ENCODE measurements around the gene TBC1D1.

TBC1D1 gene

DNA sequence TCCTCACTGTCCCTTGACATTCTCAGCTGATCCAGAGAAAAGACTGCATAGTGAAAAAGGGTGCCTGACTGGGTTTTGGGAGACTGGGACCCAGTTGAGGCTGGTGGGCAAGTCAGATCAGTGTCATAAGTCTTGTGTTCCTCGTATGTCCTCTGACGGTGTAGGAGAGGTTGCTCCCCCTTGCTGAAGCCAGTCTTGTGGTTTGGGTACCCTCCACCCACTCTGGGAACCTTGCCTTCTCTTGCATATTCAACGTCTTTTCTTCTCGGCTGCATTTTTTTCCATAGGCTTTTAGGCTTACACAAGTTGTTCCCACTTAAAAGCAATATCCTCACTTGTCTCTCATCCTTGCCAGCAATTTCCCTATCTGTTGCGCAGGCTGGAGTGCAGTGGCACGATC lies 281.2 kb downstream of the TBC1D1 start:
- Histone ChIP-seq H3K27me3 (replicated peaks; ENCODE audit: control insufficient read depth, insufficient read depth, low read length) (no peaks in the 10 kb centered on the region), H3K4me3 (replicated peaks; ENCODE audit: low read depth, low read length) (no peak overlapping the region), H3K36me3 (ENCODE audit: control insufficient read depth, insufficient read depth, low read length) (no peaks in the 10 kb centered on the region)
- TF ChIP-seq, protein P1, sequence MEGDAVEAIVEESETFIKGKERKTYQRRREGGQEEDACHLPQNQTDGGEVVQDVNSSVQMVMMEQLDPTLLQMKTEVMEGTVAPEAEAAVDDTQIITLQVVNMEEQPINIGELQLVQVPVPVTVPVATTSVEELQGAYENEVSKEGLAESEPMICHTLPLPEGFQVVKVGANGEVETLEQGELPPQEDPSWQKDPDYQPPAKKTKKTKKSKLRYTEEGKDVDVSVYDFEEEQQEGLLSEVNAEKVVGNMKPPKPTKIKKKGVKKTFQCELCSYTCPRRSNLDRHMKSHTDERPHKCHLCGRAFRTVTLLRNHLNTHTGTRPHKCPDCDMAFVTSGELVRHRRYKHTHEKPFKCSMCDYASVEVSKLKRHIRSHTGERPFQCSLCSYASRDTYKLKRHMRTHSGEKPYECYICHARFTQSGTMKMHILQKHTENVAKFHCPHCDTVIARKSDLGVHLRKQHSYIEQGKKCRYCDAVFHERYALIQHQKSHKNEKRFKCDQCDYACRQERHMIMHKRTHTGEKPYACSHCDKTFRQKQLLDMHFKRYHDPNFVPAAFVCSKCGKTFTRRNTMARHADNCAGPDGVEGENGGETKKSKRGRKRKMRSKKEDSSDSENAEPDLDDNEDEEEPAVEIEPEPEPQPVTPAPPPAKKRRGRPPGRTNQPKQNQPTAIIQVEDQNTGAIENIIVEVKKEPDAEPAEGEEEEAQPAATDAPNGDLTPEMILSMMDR (IDR thresholded peaks at IDR 0.05; ENCODE audit: insufficient read depth, low read length, poor library complexity, severe bottlenecking) = no peak
- no peak for DNase-seq (ENCODE audit: extremely low read depth, insufficient read length)

- TF ChIP-seq, protein P1 (IDR thresholded peaks at IDR 0.05; ENCODE audit: insufficient read depth, low read length, poor library complexity, severe bottlenecking) = no peak
- no peaks in the 10 kb centered on the region for H3K27me3 ChIP-seq (replicated peaks; ENCODE audit: control insufficient read depth, insufficient read depth, low read length)
- no peak for DNase-seq (ENCODE audit: extremely low read depth, insufficient read length)
- H3K36me3 ChIP-seq (ENCODE audit: control insufficient read depth, insufficient read depth, low read length) = no peaks in the 10 kb centered on the region
- no peak overlapping the region for H3K4me3 ChIP-seq (replicated peaks; ENCODE audit: low read depth, low read length)
These were observed 283.1 kb downstream of the TBC1D1 start for GRCh38 chr4:38173935-38174518.

DNA sequence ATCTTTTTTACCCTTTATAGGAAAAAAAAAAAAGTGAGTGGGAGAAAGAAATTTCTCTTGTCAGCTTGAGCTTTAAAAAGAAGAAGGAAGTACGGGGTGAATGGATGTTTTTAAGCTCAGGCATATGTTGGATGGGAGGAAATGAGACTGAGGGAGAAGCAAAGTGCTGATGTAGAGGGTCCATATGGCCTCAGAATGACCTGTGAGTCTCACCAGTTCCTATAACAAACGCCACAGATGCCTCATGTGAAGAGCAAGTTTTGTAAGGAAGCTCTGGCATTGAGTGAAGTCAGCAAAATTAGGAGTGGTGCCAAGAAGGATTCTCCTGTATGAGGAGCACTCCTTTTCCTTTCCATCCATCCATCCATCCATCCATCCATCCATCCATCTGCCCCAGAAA lies 283.9 kb downstream of the TBC1D1 start:
- no peak for DNase-seq (ENCODE audit: extremely low read depth, insufficient read length)
- H3K36me3 ChIP-seq (ENCODE audit: control insufficient read depth, insufficient read depth, low read length) = no peaks in the 10 kb centered on the region
- no peak overlapping the region for H3K4me3 ChIP-seq (replicated peaks; ENCODE audit: low read depth, low read length)
- H3K27me3 ChIP-seq (replicated peaks; ENCODE audit: control insufficient read depth, insufficient read depth, low read length) = no peaks in the 10 kb centered on the region
- TF ChIP-seq, protein P1 (IDR thresholded peaks at IDR 0.05; ENCODE audit: insufficient read depth, low read length, poor library complexity, severe bottlenecking) = no peak

- no peak for DNase-seq (ENCODE audit: extremely low read depth, insufficient read length)
- Histone ChIP-seq H3K4me3 (replicated peaks; ENCODE audit: low read depth, low read length) (no peak overlapping the region), H3K27me3 (replicated peaks; ENCODE audit: control insufficient read depth, insufficient read depth, low read length) (no peaks in the 10 kb centered on the region; the same call in 1 of the 2 replicates), H3K36me3 (ENCODE audit: control insufficient read depth, insufficient read depth, low read length) (no peaks in the 10 kb centered on the region)
- TF ChIP-seq, protein P1 (IDR thresholded peaks at IDR 0.05; ENCODE audit: insufficient read depth, low read length, poor library complexity, severe bottlenecking) = no peak
These were observed 285.3 kb downstream of the TBC1D1 start for GRCh38 chr4:38176165-38176564.

DNA sequence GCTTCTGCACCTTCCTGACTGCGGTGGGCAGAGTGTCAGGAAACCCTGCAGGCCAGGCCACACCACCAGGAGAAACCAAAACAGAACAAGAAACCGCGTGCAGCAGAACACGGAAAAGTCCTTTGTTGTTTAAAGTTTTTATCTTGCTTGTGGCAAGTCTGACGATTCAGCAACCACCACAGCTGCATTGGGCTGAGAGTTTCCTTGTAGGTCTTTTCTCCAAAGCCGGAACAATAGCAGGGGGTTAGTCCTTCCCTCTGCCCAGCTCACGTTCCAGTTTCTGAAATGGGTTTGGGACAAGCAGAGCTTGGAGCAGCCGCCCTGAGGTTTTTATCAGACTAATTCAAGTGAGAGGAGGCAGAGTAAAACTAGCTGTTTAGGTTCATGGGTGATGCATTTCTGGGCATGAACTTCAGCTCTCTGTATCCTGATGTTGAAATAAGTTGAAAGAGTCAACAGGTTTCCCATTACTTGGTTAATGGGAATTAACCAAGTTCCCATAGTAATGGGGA lies 286.2 kb downstream of the TBC1D1 start:
- DNase-seq (ENCODE audit: extremely low read depth, insufficient read length) = no peak
- no peak overlapping the region for H3K4me3 ChIP-seq (replicated peaks; ENCODE audit: low read depth, low read length)

More for the DNA sequence above, 286.2 kb downstream of the TBC1D1 start:
- H3K27me3 ChIP-seq (replicated peaks; ENCODE audit: control insufficient read depth, insufficient read depth, low read length) = no peaks in the 10 kb centered on the region; the same call in 1 of the 2 replicates
- TF ChIP-seq, protein P1 (IDR thresholded peaks at IDR 0.05; ENCODE audit: insufficient read depth, low read length, poor library complexity, severe bottlenecking) = no peak
- no peaks in the 10 kb centered on the region for H3K36me3 ChIP-seq (ENCODE audit: control insufficient read depth, insufficient read depth, low read length)
